Sigmoid colon (tissue), 7 donors: Measurements from ENCODE around the gene THOC7. TPM values are rescaled to one million over a fixed set of nuclear protein-coding genes. Genes with fewer than 3 reads are reported as not detected.

Experiments
- DNase-seq: peaks from one replicate; pipeline ENCODE4 v3.0.0-alpha.2; 2019
- H3K27ac ChIP-seq, 4 donors: fragments of 200-600 bp; sonication (generic); one replicate each; pipeline ENCODE4 v1.5.1; 2016 to 2019; ENCODE audit warnings: mild to moderate bottlenecking in 1 of 4
- H3K27me3 ChIP-seq, 3 donors: fragments of 200-600 bp; sonication (generic); one replicate each; pipeline ENCODE4 v1.5.1; 2019; ENCODE audit warnings: mild to moderate bottlenecking in 1 of 3
- H3K36me3 ChIP-seq, 4 donors: fragments of 200-600 bp; sonication (generic); one replicate each; pipeline ENCODE4 v1.5.1; 2016 to 2019
- H3K4me1 ChIP-seq, 4 donors: fragments of 200-600 bp; sonication (generic); one replicate each; pipeline ENCODE4 v1.5.1; 2017 to 2019
- H3K4me3 ChIP-seq, 4 donors: fragments of 200-600 bp; sonication (generic); one replicate each; pipeline ENCODE4 v1.5.1; 2017 to 2019; ENCODE audit warnings: mild to moderate bottlenecking in 2 of 4, moderate library complexity in 1 of 4
- H3K9me3 ChIP-seq, 4 donors: fragments of 200-600 bp in 3 of 4; sonication (generic) in 3 of 4; one replicate each; pipeline versions ENCODE4 v1.5.1 to v1.6.1; 2013 to 2019
- CTCF ChIP-seq, 4 experiments: fragments of 450-650 bp in 3 of 4; fragments of 200-600 bp in 1 of 4; IDR thresholded peaks; one replicate each; pipeline ENCODE4 v1.5.1; 2016 to 2019; ENCODE audit warnings: antibody characterized with exemption in 4 of 4, mild to moderate bottlenecking in 3 of 4, moderate library complexity in 2 of 4
- EP300 ChIP-seq, 4 donors: sonication (generic); formaldehyde crosslinking; IDR thresholded peaks; one replicate each; pipeline ENCODE4 v1.6.1; 2017; ENCODE audit warnings: antibody characterized with exemption in 4 of 4
- POLR2A ChIP-seq, 2 donors: fragments of 450-650 bp; IDR thresholded peaks; one replicate each; pipeline ENCODE4 v1.6.1; 2016; ENCODE audit warnings: antibody characterized with exemption in 2 of 2, mild to moderate bottlenecking in 2 of 2, moderate library complexity in 2 of 2
- POLR2AphosphoS5 ChIP-seq, 4 donors: sonication (generic); formaldehyde crosslinking; IDR thresholded peaks; one replicate each; pipeline ENCODE4 v1.6.1; 2017; ENCODE audit warnings: antibody characterized with exemption in 4 of 4
- whole genome bisulfite sequencing, 2 donors: extraction: QIAGEN DNeasy Blood & Tissue Kit; methylation state at CpG; one replicate each; pipeline ENCODE4 v1.1.7; 2013; 5-methylcytosine and 5-hydroxymethylcytosine counted together
- intact Hi-C: fragments of 100-400 bp; cut with DNase I; formaldehyde crosslinking; loops from one replicate; pipeline ENCODE4 v1.15.1; 2023
- polyA plus RNA-seq, 3 donors: library from polyadenylated mRNA; stranded (reverse); fragments of 200-250 nt; gene quantifications; one replicate each; pipeline ENCODE4 v1.2.3, GENCODE V29; 2013
- total RNA-seq, 4 donors: library from RNA; depleted of rRNA; stranded (reverse); fragments of >200 nt; gene quantifications; one replicate each; pipeline ENCODE4 v1.1.0, GENCODE V29; 2016
- donor health status: healthy with polysubstance abuse.
- donor health status: Bipolar disorder and iron deficiency.
- donor health status: healthy.

Gene THOC7
- total and polyA plus RNA-seq, 7 donors = 59.7 to 129 (median 110) TPM

- H3K9me3 ChIP-seq = no peaks in the 10 kb centered on the region
- no peak overlapping the region for H3K4me3 ChIP-seq
- H3K27me3 ChIP-seq = no peaks in the 10 kb centered on the region
- intact Hi-C loops = no loop called here
- 46 to 48% methylated on average over 1 of the region's 1 CpG for WGBS, 2 donors
- no peak overlapping the region for H3K27ac ChIP-seq
- peaks cover 0 to 27% (median 11%) of the 10 kb centered on the region in 4 donors for H3K4me1 ChIP-seq
- DNase-seq = no peak
- no peak for TF ChIP-seq POLR2A (IDR thresholded peaks at IDR 0.05)
- no peak for TF ChIP-seq EP300 (IDR thresholded peaks at IDR 0.05)
- no peak for TF ChIP-seq POLR2AphosphoS5 (IDR thresholded peaks at IDR 0.05)
- no peak for TF ChIP-seq CTCF (IDR thresholded peaks at IDR 0.05)
- peaks cover 0 to 13% (median 5%) of the 10 kb centered on the region in 4 donors for H3K36me3 ChIP-seq
Observed at GRCh38 chr3:63896332-63897030, 32.9 kb upstream of the THOC7 start.

GRCh38 chr3:63895422-63896189, 32.0 kb upstream of the THOC7 start:
- WGBS, 2 donors = 83 to 86% methylated on average over 5 of the region's 5 CpGs
- intact Hi-C loops = no loop called here
- peaks cover 0 to 27% (median 11%) of the 10 kb centered on the region in 4 donors for H3K4me1 ChIP-seq
- H3K4me3 ChIP-seq = no peak overlapping the region
- no peaks in the 10 kb centered on the region for H3K9me3 ChIP-seq
- peaks cover 0 to 13% (median 5%) of the 10 kb centered on the region in 4 donors for H3K36me3 ChIP-seq
- no peaks in the 10 kb centered on the region for H3K27me3 ChIP-seq
- no peak overlapping the region for H3K27ac ChIP-seq
- TF ChIP-seq POLR2AphosphoS5 (IDR thresholded peaks at IDR 0.05) (no peak), POLR2A (IDR thresholded peaks at IDR 0.05) (no peak), EP300 (IDR thresholded peaks at IDR 0.05) (no peak), CTCF (IDR thresholded peaks at IDR 0.05) (no peak)
- DNase-seq = no peak

DNA sequence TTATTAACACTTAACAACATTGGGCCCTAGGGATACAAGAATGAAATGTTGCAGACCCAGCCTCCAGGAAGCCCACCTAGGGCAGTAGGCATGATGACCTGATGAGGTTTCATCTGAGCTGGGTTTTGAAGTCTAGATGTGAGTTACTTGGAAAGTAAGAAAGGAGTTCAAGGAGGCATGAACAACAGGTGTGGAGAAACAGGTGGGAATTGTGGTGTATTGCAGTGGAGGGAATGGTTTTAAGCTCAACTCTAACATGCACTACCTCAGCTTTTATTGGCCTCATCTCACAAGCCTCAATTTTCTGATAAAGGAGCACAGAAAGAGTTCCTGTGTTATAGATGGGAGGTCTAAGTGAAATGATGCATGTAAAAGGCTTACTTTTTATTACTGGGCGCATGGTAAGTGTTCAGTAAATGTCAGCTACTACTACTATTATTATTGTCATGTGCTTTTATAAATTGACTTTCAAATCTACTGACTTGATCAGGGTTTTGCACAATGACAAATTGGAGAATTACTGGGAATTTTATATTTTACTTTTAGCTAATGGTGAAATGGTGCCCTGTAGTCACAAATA, 29.3 kb upstream of the THOC7 start:
- 83 to 93% methylated on average over 1 of the region's 1 CpG for WGBS, 2 donors

DNA sequence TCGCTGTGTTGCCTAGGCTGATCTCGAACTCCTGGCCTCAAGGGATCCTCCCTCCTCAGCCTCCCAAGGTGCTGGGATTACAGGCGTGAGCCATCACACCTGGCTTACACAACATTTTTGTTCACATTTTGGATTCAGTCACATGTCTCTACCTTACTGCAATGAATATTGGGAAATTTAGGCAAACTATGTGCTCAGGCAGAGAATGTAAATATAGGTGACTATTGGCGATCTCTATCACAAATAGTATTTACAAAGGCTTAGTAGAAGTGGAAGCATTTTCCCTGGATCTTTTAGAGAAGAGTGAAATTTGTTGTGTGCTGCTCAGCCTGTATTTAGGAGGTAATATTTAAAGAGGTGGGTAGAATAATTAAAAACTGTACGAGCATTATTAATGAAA, 27.9 kb upstream of the THOC7 start:
- H3K9me3 ChIP-seq = no peaks in the 10 kb centered on the region
- no peak overlapping the region for H3K4me3 ChIP-seq
- H3K27me3 ChIP-seq = no peaks in the 10 kb centered on the region
- no peak for TF ChIP-seq POLR2AphosphoS5 (IDR thresholded peaks at IDR 0.05)
- no peak for TF ChIP-seq EP300 (IDR thresholded peaks at IDR 0.05)
- TF ChIP-seq POLR2A (IDR thresholded peaks at IDR 0.05) = no peak
- no peak for TF ChIP-seq CTCF (IDR thresholded peaks at IDR 0.05)
- intact Hi-C loops = no loop called here
- H3K27ac ChIP-seq = no peak overlapping the region
- WGBS, 2 donors = 97 to 98% methylated on average over 5 of the region's 5 CpGs
- peaks cover 0 to 32% (median 21%) of the 10 kb centered on the region in 4 donors for H3K4me1 ChIP-seq
- H3K36me3 ChIP-seq = no peaks in the 10 kb centered on the region
- DNase-seq = no peak

More for the DNA sequence above, 29.3 kb upstream of the THOC7 start:
- Histone ChIP-seq H3K4me3 (no peak overlapping the region), H3K4me1 (peaks cover 0 to 27% (median 14%) of the 10 kb centered on the region in 4 donors), H3K9me3 (no peaks in the 10 kb centered on the region), H3K36me3 (no peaks in the 10 kb centered on the region), H3K27ac (no peak overlapping the region), H3K27me3 (no peaks in the 10 kb centered on the region)
- no peak for DNase-seq
- no peak for TF ChIP-seq EP300 (IDR thresholded peaks at IDR 0.05)
- no peak for TF ChIP-seq CTCF (IDR thresholded peaks at IDR 0.05)
- no peak for TF ChIP-seq POLR2A (IDR thresholded peaks at IDR 0.05)
- no peak for TF ChIP-seq POLR2AphosphoS5 (IDR thresholded peaks at IDR 0.05)
- intact Hi-C loops = no loop called here
